ENCODE data around the gene PAX6. TPM values are rescaled to one million over a fixed set of nuclear protein-coding genes. Genes with fewer than 3 reads are reported as not detected.

The PAX6 gene
- total and polyA plus RNA-seq, 2 donors from 2014 or later: not detected

- no peaks in the 10 kb centered on the region for H3K36me3 ChIP-seq (ENCODE audit: control insufficient read depth in 2 of 3, insufficient read depth in 3 of 3, low read length in 3 of 3)
- no peak for TF ChIP-seq CTCF (IDR thresholded peaks at IDR 0.05; ENCODE audit: borderline replicate concordance, extremely low read depth, insufficient read depth)
- H3K27me3 ChIP-seq (ENCODE audit: control insufficient read depth, insufficient read depth, low read length): no peaks in the 10 kb centered on the region
- no peaks in the 10 kb centered on the region for H3K9me3 ChIP-seq (ENCODE audit: control insufficient read depth in 2 of 3, insufficient read depth in 1 of 3, low read length in 3 of 3)
- intact Hi-C loops (cut with DNase I): no loop called here
- H3K9ac ChIP-seq (ENCODE audit: low read length in 3 of 3): no peak overlapping the region
- no peak overlapping the region for H3K27ac ChIP-seq (ENCODE audit: low read depth in 2 of 2, low read length in 2 of 2)
- no peak for DNase-seq
- H3K4me1 ChIP-seq (ENCODE audit: control insufficient read depth in 2 of 3, insufficient read depth in 2 of 3, low read depth in 1 of 3, low read length in 3 of 3): no peaks in the 10 kb centered on the region
- no peak for FAIRE-seq
- no peak overlapping the region for H3K4me3 ChIP-seq (ENCODE audit: low read length in 3 of 3)
Observed at GRCh38 chr11:31767066-31767465, 44.1 kb downstream of the PAX6 start.

GRCh38 chr11:31764766-31765165, 46.4 kb downstream of the PAX6 start:
- FAIRE-seq (no peak), DNase-seq (no peak)
- H3K27ac ChIP-seq (ENCODE audit: low read depth in 2 of 2, low read length in 2 of 2): no peak overlapping the region
- TF ChIP-seq CTCF (IDR thresholded peaks at IDR 0.05; ENCODE audit: borderline replicate concordance, extremely low read depth, insufficient read depth): no peak
- H3K9ac ChIP-seq (ENCODE audit: low read length in 3 of 3): no peak overlapping the region
- no peaks in the 10 kb centered on the region for H3K9me3 ChIP-seq (ENCODE audit: control insufficient read depth in 2 of 3, insufficient read depth in 1 of 3, low read length in 3 of 3)
- H3K36me3 ChIP-seq (ENCODE audit: control insufficient read depth in 2 of 3, insufficient read depth in 3 of 3, low read length in 3 of 3): no peaks in the 10 kb centered on the region
- no peaks in the 10 kb centered on the region for H3K4me1 ChIP-seq (ENCODE audit: control insufficient read depth in 2 of 3, insufficient read depth in 2 of 3, low read depth in 1 of 3, low read length in 3 of 3)
- H3K4me3 ChIP-seq (ENCODE audit: low read length in 3 of 3): no peak overlapping the region
- no peaks in the 10 kb centered on the region for H3K27me3 ChIP-seq (ENCODE audit: control insufficient read depth, insufficient read depth, low read length)
- intact Hi-C loops (cut with DNase I): no loop called here

- DNase-seq: no peak
- H3K27ac ChIP-seq (ENCODE audit: low read depth in 2 of 2, low read length in 2 of 2): no peak overlapping the region
- no peak overlapping the region for H3K4me3 ChIP-seq (ENCODE audit: low read length in 3 of 3)
- H3K9ac ChIP-seq (ENCODE audit: low read length in 3 of 3): no peak overlapping the region
- no peaks in the 10 kb centered on the region for H3K36me3 ChIP-seq (ENCODE audit: control insufficient read depth in 2 of 3, insufficient read depth in 3 of 3, low read length in 3 of 3)
- H3K4me1 ChIP-seq (ENCODE audit: control insufficient read depth in 2 of 3, insufficient read depth in 2 of 3, low read depth in 1 of 3, low read length in 3 of 3): no peaks in the 10 kb centered on the region
- intact Hi-C loops (cut with DNase I): no loop called here
- no peaks in the 10 kb centered on the region for H3K27me3 ChIP-seq (ENCODE audit: control insufficient read depth, insufficient read depth, low read length)
- no peaks in the 10 kb centered on the region for H3K9me3 ChIP-seq (ENCODE audit: control insufficient read depth in 2 of 3, insufficient read depth in 1 of 3, low read length in 3 of 3)
- no peak for TF ChIP-seq CTCF (IDR thresholded peaks at IDR 0.05; ENCODE audit: borderline replicate concordance, extremely low read depth, insufficient read depth)
- FAIRE-seq: no peak
Observed at GRCh38 chr11:31764261-31764660, 46.9 kb downstream of the PAX6 start.

GRCh38 chr11:31763296-31763695, 47.8 kb downstream of the PAX6 start:
- H3K4me3 ChIP-seq (ENCODE audit: low read length in 3 of 3): no peak overlapping the region
- H3K27me3 ChIP-seq (ENCODE audit: control insufficient read depth, insufficient read depth, low read length): no peaks in the 10 kb centered on the region
- intact Hi-C loops (cut with DNase I): no loop called here
- H3K9ac ChIP-seq (ENCODE audit: low read length in 3 of 3): no peak overlapping the region
- H3K27ac ChIP-seq (ENCODE audit: low read depth in 2 of 2, low read length in 2 of 2): no peak overlapping the region
- no peaks in the 10 kb centered on the region for H3K9me3 ChIP-seq (ENCODE audit: control insufficient read depth in 2 of 3, insufficient read depth in 1 of 3, low read length in 3 of 3)
- no peak for TF ChIP-seq CTCF (IDR thresholded peaks at IDR 0.05; ENCODE audit: borderline replicate concordance, extremely low read depth, insufficient read depth)
- H3K36me3 ChIP-seq (ENCODE audit: control insufficient read depth in 2 of 3, insufficient read depth in 3 of 3, low read length in 3 of 3): no peaks in the 10 kb centered on the region
- FAIRE-seq (no peak), DNase-seq (peak in 1 of 5 donors; percentile 38)
- no peaks in the 10 kb centered on the region for H3K4me1 ChIP-seq (ENCODE audit: control insufficient read depth in 2 of 3, insufficient read depth in 2 of 3, low read depth in 1 of 3, low read length in 3 of 3)
